ENCODE data around the gene AKAP13. TPM values are rescaled to one million over a fixed set of nuclear protein-coding genes. Genes with fewer than 3 reads are reported as not detected.

Gene AKAP13
- total and polyA plus RNA-seq, 7 donors: 18.2 to 126 (median 93.7) TPM

DNA sequence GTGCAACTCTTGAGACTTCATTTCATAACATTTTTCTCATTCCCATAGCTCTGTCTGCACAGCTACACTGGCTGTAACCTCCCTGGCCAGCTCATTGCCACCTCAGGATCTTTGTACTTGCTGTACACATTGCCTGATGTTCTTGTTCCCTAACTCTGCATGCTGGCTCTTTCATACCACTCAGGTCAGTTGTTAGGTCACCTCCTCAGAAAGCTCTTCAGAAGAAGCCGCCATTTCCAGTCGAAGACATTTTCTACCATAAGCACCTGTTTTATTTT, 176.2 kb downstream of the AKAP13 start:
- H3K36me3 ChIP-seq (ENCODE audit: insufficient read depth in 1 of 2, low read depth in 1 of 2): no peaks in the 10 kb centered on the region
- ATAC-seq (no peak), DNase-seq (no peak)
- H3K4me3 ChIP-seq: no peak overlapping the region
- H3K4me1 ChIP-seq: no peaks in the 10 kb centered on the region
- intact Hi-C loops (cut with DNase I): no loop called here
- 94 to 99% (median 98%) methylated on average over 2 of the region's 2 CpGs for WGBS, 3 donors
- H3K9me3 ChIP-seq: no peaks in the 10 kb centered on the region
- H3K27ac ChIP-seq: no peak overlapping the region
- TF ChIP-seq, protein P1, sequence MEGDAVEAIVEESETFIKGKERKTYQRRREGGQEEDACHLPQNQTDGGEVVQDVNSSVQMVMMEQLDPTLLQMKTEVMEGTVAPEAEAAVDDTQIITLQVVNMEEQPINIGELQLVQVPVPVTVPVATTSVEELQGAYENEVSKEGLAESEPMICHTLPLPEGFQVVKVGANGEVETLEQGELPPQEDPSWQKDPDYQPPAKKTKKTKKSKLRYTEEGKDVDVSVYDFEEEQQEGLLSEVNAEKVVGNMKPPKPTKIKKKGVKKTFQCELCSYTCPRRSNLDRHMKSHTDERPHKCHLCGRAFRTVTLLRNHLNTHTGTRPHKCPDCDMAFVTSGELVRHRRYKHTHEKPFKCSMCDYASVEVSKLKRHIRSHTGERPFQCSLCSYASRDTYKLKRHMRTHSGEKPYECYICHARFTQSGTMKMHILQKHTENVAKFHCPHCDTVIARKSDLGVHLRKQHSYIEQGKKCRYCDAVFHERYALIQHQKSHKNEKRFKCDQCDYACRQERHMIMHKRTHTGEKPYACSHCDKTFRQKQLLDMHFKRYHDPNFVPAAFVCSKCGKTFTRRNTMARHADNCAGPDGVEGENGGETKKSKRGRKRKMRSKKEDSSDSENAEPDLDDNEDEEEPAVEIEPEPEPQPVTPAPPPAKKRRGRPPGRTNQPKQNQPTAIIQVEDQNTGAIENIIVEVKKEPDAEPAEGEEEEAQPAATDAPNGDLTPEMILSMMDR (IDR thresholded peaks at IDR 0.05): no peak
- no peaks in the 10 kb centered on the region for H3K27me3 ChIP-seq (ENCODE audit: insufficient read depth in 3 of 3, low read length in 2 of 3)

DNA sequence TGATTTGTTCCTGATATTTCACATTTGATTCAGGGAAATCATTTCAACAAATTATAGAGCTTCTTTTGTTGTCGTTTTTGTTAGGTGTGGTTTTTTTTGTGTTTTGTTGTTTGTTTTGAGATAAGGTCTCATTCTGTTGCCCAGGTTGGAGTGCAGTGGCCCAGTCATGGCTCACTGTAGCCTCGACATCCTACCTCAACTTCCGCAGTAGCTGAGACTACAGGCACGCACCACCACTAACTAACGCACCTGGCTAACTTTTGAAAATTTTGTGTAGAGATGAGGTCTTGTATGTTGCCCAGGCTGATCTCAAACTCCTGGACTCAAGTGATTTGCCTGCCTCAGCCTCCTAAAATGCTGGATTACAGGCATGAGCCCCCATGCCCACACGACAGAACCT, 177.0 kb downstream of the AKAP13 start:
- H3K36me3 ChIP-seq (ENCODE audit: insufficient read depth in 1 of 2, low read depth in 1 of 2): no peaks in the 10 kb centered on the region
- no peak for ATAC-seq

DNA sequence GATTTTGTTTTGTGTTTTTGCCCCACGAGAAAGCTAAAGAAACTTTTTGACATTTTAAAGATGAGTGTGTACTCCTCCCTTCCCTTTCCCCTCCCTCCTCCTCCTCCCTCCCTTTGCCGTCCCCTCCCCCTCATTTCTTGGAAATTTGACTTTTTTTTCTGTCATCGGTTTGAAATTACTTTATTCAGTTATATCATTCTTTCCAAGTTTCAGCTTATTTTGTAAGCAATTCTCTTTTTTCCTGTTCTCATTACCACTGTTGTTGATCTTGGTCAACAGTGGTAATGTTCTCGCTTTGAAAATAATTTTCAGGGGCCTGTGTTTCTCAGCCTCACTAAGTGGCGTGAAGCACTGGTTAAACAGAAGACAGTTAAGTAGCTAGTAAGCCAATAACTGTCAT, 178.4 kb downstream of the AKAP13 start:
- DNase-seq (no peak), ATAC-seq (no peak)
- TF ChIP-seq, protein P1 (IDR thresholded peaks at IDR 0.05): no peak
- WGBS, 3 donors: 51 to 64% (median 56%) methylated on average over 5 of the region's 5 CpGs
- Histone ChIP-seq H3K27me3 (ENCODE audit: insufficient read depth in 3 of 3, low read length in 2 of 3) (no peaks in the 10 kb centered on the region), H3K27ac (no peak overlapping the region), H3K4me3 (no peak overlapping the region), H3K36me3 (ENCODE audit: insufficient read depth in 1 of 2, low read depth in 1 of 2) (no peaks in the 10 kb centered on the region), H3K4me1 (no peaks in the 10 kb centered on the region), H3K9me3 (no peaks in the 10 kb centered on the region)
- intact Hi-C loops (cut with DNase I): no loop called here

More for the DNA sequence above, 177.0 kb downstream of the AKAP13 start:
- Histone ChIP-seq H3K4me3 (no peak overlapping the region), H3K9me3 (no peaks in the 10 kb centered on the region), H3K4me1 (no peaks in the 10 kb centered on the region), H3K27ac (no peak overlapping the region), H3K27me3 (ENCODE audit: insufficient read depth in 3 of 3, low read length in 2 of 3) (no peaks in the 10 kb centered on the region)
- TF ChIP-seq, protein P1 (IDR thresholded peaks at IDR 0.05): no peak
- WGBS, 3 donors: 90 to 95% (median 94%) methylated on average over 6 of the region's 6 CpGs
- no peak for DNase-seq
- intact Hi-C loops (cut with DNase I): no loop called here

DNA sequence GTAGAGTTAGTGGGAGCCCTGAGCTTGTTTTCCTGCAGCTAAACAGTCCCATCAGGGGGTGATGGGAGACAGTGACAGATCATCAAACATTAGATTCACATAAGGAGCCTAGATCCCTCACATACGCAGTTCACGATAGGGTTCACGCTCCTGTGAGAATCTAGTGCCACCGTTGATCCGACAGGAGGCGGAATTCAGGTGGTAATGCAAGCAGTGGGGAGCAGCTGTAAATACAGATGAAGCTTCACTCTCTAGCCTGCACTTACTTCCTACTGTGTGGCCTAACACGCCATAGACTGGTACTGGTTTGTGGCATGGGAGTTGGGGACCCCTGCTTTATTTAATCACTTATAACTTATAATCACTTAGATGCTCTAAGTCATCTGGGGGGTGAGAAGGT, 179.1 kb downstream of the AKAP13 start:
- no peaks in the 10 kb centered on the region for H3K36me3 ChIP-seq (ENCODE audit: insufficient read depth in 1 of 2, low read depth in 1 of 2)
- H3K27me3 ChIP-seq (ENCODE audit: insufficient read depth in 3 of 3, low read length in 2 of 3): no peaks in the 10 kb centered on the region
- no peaks in the 10 kb centered on the region for H3K9me3 ChIP-seq
- ATAC-seq: no peak
- intact Hi-C loops (cut with DNase I): no loop called here
- 84 to 86% (median 86%) methylated on average over 7 of the region's 7 CpGs for WGBS, 3 donors
- no peak overlapping the region for H3K27ac ChIP-seq
- TF ChIP-seq, protein P1 (IDR thresholded peaks at IDR 0.05): no peak
- no peak for DNase-seq
- no peak overlapping the region for H3K4me3 ChIP-seq
- no peaks in the 10 kb centered on the region for H3K4me1 ChIP-seq

DNA sequence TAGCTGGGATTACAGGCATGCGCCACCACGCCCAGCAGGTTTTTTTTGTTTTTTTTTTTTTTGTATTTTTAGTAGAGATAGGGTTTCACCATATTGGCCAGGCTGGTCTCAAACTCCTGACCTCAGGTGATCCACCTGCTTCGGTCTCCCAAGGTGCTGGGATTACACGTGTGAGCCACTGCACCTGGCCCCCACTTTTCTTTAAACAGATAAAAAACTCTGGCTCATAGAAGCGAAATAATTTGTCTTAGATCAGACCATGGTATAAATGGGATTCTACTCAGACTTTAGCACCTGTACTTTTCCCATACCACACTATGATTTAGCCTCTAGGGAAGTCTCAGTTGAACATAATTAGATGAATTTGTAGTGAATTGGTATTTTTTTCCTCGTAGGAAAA, 182.4 kb downstream of the AKAP13 start:
- intact Hi-C loops (cut with DNase I): no loop called here
- 90 to 98% (median 92%) methylated on average over 6 of the region's 6 CpGs for WGBS, 3 donors
- H3K9me3 ChIP-seq: no peaks in the 10 kb centered on the region
- H3K4me1 ChIP-seq: no peaks in the 10 kb centered on the region
- DNase-seq (no peak), ATAC-seq (no peak)
- no peak overlapping the region for H3K27ac ChIP-seq
- H3K27me3 ChIP-seq (ENCODE audit: insufficient read depth in 3 of 3, low read length in 2 of 3): no peaks in the 10 kb centered on the region
- no peak overlapping the region for H3K4me3 ChIP-seq
- H3K36me3 ChIP-seq (ENCODE audit: insufficient read depth in 1 of 2, low read depth in 1 of 2): no peaks in the 10 kb centered on the region
- TF ChIP-seq, protein P1 (IDR thresholded peaks at IDR 0.05): no peak
